Measurements from ENCODE around the gene TMEM259.
A peak's percentile ranks its signal among the peaks of the same experiment; 100 is the strongest.
"Not testable (repeated sequence)": the region's sequence is repeated elsewhere in the genome, so short reads cannot be mapped to it uniquely, and the experiment has no call there.

TMEM259 gene

GRCh38 chr19:1038978-1039645, 18.2 kb upstream of the TMEM259 start:
- DNase-seq, result no peak

DNA sequence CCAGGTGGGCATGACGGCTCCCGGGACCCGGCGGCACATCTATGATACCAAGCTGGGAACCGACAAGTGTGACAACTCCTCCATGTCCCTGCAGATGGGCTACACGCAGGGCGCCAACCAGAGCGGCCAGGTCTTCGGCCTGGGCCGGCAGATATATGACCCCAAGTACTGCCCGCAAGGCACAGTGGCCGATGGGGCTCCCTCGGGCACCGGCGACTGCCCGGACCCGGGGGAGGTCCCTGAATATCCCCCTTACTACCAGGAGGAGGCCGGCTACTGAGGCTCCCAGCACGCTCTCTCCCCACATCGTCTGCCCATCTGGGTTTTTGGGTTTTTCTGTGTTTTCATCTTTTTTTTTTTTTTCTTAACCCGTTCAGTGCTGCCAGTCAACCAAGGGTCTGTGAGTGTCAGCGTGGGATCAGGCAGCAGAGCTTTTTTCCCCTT, 16.7 kb upstream of the TMEM259 start:
- no peak for DNase-seq

DNA sequence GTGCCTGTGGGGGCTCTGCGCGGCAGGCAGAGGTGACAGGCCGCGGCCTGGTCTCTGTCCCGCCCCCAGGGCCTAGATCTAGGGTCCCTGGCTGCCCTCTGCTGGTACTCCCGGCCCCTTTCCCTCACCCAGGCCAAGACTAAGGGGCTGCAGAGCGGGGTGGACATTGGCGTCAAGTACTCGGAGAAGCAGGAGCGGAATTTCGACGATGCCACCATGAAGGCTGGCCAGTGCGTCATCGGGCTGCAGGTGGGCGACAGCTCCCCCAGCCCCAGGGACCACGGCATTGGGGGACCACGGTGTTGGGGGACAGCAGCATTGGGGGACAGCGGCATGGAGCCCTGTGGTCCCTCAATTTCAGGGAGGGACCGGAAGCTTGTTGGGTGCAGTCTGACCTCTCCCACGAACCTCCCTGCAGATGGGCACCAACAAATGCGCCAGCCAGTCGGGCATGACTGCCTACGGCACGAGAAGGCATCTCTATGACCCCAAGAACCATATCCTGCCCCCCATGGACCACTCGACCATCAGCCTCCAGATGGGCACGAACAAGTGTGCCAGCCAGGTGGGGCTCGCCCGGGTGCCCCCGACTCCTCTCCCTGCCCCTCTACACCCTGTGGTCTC, 15.2 kb upstream of the TMEM259 start:
- no peak for DNase-seq

DNA sequence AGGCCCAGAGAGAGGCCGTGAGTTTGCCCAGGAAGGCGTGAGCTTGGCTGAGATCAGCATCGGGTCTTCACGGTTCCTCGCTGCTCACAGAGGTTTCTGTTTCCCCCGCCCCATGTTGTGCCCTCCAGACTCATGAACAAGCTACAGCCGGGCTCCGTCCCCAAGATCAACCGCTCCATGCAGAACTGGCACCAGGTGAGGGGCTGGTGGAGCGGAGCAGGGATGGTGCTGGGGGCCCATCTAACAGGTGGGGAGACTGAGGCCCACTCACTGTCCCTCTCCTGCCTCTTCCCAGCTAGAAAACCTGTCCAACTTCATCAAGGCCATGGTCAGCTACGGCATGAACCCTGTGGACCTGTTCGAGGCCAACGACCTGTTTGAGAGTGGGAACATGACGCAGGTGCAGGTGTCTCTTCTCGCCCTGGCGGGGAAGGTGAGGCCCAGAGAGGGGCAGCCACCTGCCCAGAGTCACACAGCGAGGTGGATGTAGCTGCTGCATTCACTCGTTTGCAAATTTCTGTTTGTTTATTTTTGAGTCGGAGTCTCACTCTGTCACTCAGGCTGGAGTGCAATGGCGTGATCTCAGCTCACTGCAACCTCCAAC, 11.4 kb upstream of the TMEM259 start:
- no peak for DNase-seq

DNA sequence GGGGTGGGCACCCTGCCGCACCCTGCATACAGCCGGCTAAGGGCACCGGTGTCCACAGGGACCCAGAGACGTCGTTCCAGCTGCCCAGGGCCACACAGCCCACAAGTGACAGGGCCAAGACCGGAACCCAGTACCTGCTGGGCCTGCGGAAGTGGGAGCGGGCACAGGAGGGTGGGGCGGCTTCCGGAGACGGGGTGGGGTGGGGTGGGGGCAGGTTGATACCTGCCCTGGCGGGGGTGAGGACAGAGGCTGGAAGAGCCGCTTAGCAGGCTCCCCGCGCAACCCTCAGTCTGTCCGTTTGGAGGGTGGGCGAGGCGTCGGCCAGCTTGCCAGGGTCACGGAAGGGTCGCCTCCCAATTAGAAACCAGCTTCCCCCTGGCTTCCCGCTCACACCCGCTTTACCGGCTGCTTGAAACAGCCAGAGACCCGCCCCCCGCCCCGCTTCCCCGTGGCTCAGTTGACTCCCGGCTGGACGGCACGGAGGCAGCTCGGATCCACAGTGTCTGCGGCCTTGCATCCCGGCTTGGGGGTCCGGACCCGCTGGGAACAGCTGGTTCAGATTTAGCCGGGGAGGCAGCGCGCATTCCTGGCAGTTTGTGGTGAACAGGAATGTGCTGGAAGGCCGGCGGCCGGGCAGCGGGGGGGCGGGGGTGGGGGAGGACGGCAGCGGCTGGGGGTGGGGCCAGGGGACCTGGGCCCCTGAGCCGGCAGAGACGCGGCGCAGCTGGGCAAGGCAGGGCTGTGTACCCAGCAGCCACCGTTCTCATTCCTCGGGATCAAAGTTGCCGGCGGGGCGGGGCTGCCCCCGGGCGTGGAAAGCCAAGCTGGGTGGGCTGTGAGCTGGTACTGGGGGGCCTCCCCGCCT, 7.4 kb upstream of the TMEM259 start:
- peak; percentile 73 for DNase-seq

DNA sequence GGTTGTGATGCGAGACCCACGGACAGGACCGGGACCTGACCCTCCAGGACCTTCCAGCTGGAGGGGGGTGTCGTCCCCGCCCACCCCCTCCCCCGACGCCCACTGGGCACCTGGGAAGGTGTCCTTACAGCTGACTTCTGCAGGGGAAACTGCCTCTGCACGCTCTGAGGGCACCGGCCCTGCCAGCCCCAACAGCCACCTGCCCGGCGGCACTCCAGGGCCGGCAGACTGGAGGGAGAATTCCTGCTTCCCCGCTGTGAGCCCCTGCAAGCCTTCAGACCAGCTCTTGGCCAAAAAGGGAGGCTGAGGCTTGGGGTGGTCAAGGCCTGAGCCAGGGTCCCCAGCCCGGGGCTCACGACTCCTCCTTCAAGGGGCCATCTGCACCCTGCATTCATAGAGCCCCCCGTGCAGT, 6.7 kb upstream of the TMEM259 start:
- DNase-seq, result no peak

DNA sequence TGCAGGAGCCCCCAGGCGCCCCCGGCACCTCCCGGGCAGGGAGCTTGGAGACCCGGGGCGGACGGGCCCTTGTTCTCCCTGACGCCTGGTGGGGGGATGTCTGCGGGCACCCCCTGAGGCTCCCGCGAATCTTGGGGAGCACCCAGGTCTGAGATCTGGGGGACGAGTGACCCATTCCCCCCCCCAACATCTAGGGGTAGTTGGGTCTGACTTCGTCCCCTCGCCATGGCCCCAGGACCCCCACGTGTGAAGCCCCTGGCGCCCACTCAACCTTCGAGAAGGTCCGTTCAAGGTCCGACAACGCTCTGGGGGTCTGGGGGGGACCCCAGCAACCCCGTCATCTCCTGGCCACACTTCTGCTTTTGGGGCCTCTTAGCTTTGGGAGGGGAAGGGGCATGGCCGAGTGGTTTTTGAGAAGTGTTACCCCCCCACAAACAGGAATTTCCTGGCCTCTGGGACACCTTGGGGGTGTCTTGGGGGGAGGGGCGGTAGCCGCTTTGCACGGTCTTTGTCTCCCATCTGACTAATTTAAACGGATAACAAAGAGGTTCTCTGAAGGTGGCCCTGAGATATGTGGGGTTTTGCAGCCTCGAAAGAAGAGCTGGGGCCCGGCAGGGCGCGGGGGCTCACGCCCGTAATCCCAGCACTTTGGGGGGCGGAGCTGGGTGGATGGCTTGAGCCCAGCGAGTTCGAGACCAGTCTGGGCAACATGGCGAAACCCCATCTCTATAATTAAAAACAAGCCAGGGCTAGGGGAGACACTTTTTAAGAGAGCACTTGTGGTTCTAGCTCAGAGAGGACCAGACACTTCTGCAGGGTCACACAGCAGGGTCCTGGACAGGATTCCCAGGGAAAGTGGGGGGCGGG, 6.1 kb upstream of the TMEM259 start:
- DNase-seq, result peak; percentile 73

DNA sequence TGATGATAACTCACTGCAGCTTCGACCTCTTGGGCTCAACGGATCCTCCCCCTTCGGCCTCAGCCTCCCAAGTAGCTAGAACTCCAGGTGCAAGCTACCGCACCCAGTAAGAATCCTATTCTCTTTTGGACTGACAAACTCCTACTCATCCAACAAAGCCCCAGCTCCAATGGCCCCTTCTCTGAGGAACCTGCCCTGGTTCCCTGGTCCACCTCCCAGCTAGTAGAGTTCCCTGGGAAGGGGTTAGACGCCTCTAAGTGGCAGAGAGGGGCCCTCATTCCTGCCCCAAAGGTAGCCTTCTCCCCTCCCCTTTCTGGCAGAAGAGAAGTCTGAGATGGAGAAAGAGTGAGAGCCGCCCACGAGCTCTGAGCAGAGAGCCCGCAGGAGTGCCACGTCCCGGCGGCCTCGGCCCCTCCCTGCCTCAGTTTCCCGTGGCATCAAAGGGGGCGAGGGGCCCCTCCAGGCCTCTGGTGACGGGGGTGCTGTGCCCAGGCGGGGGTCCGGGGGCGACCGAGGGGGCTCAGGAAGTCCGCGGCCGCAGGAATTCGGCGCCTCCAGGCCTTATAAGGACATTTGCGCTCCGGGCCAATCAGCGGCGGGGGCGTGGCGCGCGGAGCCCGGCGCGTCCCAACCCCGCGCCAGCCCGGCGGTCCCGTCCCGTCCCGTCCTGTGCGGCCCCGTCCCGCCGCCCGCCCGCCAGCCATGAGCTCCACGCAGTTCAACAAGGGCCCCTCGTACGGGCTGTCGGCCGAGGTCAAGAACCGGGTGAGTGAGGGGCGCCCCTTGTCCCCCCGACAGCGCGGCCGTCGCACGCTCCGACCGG, 5.2 kb upstream of the TMEM259 start, which contains the start of gene CNN2:
Gene CNN2, plus strand, starts transcription at position 649 of the 823 bp plus-strand sequence. Its CDS starts 54 bp downstream, at position 703.
- peak; percentile 87 for DNase-seq

GRCh38 chr19:1025080-1025479, 4.2 kb upstream of the TMEM259 start:
- DNase-seq, result not testable (repeated sequence)

DNA sequence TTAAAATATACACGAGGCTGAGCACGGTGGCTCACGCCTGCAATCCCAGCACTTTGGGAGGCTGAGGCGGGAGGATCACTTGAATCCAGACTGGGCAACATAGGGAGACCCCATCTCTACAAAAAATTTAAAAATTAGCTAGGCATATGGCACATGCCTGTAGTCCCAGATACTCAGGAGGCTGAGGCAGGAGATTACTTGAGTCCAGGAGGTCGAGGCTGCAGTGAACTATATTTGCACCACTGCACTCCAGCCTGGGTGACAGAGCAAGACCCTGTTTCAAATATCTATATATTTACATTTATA, 2.9 kb upstream of the TMEM259 start:
- DNase-seq, result not testable (repeated sequence)

DNA sequence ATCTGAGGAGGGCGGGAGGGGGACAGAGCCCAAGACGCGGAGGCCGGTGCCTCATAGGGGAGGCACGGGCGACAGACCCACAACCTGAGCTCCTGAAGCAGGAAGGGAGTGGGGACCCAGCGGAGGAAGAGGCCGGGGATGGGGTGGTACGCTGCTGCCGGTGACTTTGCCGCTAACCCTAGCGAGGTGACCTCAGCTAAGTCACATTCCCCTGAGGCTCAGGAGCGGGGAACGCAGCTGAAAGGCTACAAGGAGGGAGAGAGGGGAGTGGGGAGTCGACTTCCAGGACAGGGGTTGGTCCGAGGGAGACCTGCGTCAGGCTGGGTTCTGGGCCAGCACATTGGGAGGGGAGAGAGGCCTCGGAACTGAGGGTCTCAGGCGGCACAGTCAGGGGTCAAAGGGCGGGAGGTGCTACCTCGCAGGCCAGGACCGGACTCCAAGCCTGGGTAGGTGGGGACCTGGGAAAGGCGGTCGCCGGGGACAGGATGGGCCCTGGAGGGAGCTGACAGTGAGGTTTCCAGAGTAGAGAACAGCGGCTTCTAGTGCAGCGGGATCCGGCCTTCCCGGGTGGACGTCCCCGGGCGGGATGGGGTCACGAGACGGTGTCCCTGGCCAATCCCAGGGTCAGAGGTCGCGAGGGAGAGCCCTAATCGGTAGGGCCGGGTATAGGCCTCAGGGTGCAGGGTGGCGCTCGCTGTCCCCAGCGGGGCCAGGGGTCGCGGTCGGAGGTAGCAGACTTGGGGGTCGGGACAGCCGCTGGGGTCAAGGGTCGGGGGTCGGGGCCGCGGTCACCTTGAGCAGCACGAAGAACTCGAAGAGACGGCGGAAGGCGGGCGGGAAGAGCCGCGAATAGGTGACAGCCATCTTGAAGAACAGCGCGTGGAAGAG, 699 bp downstream of the TMEM259 start:
- peak; percentile 69 for DNase-seq

- no peak for DNase-seq
These were observed 1.3 kb downstream of the TMEM259 start for GRCh38 chr19:1019616-1019961.

- no peak for DNase-seq
These were observed 1.8 kb downstream of the TMEM259 start for GRCh38 chr19:1018932-1019615.

DNA sequence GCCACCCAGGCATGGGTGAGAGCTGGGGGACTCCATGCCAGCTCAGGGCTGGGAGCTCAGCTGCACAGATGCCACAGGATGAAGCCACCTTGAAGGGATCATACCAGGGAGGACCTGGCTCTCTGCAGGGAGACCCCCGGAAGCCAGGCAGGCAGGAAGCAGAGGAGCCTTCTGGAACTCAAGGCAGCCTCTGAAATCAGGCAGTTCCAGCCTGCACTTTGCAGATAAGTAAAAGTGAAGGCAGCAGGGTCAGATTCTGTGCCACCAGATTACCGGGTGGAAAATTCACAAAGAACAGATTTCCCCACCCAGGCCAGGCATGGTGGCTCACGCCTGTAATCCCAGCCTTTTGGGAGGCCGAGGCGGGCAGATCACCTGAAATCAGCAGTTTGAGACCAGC, 2.5 kb downstream of the TMEM259 start:
- DNase-seq, result no peak

DNA sequence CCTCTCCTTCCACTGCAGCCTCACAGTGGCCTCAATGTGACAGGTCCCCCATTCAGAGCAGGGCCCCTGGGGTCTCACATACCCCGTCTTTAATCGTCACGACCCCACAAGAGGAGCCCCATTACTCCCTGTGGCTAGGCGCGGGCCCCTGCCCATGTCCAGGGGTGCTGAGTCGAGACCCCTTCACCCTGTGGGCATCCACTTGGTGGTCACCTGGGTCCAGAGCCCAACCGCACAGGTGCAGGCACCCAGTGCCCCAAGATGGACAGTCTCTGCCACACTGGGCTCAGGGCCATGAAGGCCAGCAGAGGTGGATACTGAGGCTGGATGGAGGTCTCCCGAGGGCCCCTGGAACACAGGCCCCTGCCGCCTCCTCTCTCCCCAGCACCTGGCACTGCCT, 3.0 kb downstream of the TMEM259 start:
- DNase-seq, result no peak

DNA sequence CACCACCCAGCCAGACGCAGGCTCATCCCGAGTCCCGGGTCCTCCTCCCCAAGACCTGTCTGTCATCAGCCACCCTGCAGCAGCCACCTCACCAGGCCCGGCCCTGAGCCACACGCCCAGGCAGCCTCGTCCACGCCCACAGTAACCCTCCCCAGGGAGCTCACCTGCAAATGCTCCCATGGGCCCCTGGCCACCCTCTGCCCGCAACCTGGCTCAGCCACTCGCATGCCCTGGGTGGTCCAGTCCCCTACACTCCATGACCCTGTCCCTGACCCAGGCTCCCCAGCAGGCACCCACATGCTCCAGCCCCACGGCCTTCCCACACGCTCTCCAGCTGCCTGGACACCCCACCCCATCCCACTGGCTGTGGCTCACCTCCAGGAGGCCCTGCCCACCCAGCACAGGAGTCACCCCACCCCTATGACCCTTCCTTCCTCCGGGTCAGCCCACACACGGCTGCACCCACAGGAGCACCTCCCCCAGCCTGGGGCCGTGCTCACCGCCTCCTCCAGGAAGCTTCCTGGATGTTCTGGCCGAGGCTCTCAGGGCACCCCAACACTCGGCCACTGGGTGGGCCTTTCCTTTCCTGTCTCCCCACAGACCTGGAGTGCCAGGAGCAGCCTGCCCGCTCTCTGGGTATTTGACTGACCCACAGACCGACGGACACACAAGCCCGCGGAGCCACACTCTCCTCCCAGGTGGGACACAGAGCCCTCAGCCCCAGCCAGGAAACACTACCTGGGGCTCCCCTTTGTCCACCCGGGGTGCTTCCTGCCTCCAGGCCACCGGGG, 3.6 kb downstream of the TMEM259 start:
- DNase-seq, result no peak

- no peak for DNase-seq
These were observed 4.2 kb downstream of the TMEM259 start for GRCh38 chr19:1016647-1017114.

GRCh38 chr19:1015782-1016646, 4.9 kb downstream of the TMEM259 start:
- DNase-seq, result no peak
